Tibial nerve (tissue), 4 donors: ENCODE measurements around the gene CTNNA3.

Experiments used
- EP300 ChIP-seq, 2 donors: sonication (generic); formaldehyde crosslinking; IDR thresholded peaks; one replicate each; pipeline ENCODE4 v1.6.1; 2017; ENCODE audit warnings: antibody characterized with exemption in 2 of 2, mild to moderate bottlenecking in 1 of 2
- POLR2A ChIP-seq, 2 donors: fragments of 450-650 bp; IDR thresholded peaks; one replicate each; pipeline ENCODE4 v1.6.1; 2017; ENCODE audit warnings: antibody characterized with exemption in 2 of 2, mild to moderate bottlenecking in 2 of 2, moderate library complexity in 2 of 2
- TF ChIP-seq, protein P1 (sequence below), 5 experiments: fragments of 200-600 bp in 3 of 5; fragments of 450-650 bp in 2 of 5; sonication (generic) in 3 of 5; IDR thresholded peaks; one replicate each; pipeline ENCODE4 v1.5.1; 2016 to 2019; ENCODE audit warnings: antibody characterized with exemption in 5 of 5, mild to moderate bottlenecking in 3 of 5, moderate library complexity in 2 of 5

DNA sequence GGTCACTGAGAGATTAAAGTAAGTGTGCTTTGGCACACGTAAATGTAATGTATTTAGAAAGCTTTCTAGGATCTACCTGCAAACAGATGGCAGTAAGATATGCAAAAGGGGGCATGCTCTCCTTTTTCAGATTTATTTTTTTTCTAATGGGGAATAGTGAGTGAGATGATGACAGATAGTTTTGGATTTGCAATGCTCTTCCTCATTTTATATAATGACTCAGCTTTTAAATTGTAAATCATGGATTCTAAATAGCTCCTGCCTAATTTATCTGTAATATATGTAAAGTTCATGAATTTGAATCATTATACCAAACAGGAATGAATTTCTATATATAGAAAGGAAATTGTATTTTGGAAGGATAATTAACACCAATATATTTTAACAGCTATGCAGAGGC is 1731.8 kb downstream of the CTNNA3 start:
- TF ChIP-seq POLR2A (IDR thresholded peaks at IDR 0.05) (no peak), EP300 (IDR thresholded peaks at IDR 0.05) (no peak)
- TF ChIP-seq, protein P1, sequence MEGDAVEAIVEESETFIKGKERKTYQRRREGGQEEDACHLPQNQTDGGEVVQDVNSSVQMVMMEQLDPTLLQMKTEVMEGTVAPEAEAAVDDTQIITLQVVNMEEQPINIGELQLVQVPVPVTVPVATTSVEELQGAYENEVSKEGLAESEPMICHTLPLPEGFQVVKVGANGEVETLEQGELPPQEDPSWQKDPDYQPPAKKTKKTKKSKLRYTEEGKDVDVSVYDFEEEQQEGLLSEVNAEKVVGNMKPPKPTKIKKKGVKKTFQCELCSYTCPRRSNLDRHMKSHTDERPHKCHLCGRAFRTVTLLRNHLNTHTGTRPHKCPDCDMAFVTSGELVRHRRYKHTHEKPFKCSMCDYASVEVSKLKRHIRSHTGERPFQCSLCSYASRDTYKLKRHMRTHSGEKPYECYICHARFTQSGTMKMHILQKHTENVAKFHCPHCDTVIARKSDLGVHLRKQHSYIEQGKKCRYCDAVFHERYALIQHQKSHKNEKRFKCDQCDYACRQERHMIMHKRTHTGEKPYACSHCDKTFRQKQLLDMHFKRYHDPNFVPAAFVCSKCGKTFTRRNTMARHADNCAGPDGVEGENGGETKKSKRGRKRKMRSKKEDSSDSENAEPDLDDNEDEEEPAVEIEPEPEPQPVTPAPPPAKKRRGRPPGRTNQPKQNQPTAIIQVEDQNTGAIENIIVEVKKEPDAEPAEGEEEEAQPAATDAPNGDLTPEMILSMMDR (IDR thresholded peaks at IDR 0.05) = no peak
